Measurements from ENCODE around the gene PSMB7.

Gene PSMB7

GRCh38 chr9:124443625-124444024 lies 28.4 kb upstream of the PSMB7 start:
- H3K4me3 ChIP-seq (ENCODE audit: control insufficient read depth, low read depth, low read length): no peak overlapping the region
- TF ChIP-seq CTCF (conservative IDR thresholded peaks at IDR 0.05; ENCODE audit: control insufficient read depth, insufficient read depth, low read depth, low read length): no peak
- DNase-seq (ENCODE audit: low read depth): no peak

DNA sequence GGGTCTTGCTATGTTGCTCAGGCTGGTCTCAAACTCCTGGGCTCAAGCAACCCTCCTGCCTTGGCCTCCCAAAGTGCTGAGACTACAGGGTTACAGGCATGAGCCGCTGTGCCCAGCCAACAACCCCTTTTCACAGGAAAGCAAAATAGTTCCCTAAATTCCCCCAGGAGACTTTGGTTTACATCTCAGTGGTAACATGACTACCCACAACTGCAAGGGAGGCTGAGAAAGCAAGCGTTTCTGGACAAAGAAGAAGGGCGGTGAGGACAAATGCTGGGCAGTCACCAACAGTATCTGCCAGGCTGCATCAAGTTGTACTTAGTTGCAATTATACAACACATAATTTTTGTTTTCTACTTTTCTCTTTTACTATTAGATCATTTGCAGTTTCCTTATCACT lies 27.6 kb upstream of the PSMB7 start:
- DNase-seq (ENCODE audit: low read depth): no peak
- TF ChIP-seq CTCF (conservative IDR thresholded peaks at IDR 0.05; ENCODE audit: control insufficient read depth, insufficient read depth, low read depth, low read length): no peak
- no peak overlapping the region for H3K4me3 ChIP-seq (ENCODE audit: control insufficient read depth, low read depth, low read length)

DNA sequence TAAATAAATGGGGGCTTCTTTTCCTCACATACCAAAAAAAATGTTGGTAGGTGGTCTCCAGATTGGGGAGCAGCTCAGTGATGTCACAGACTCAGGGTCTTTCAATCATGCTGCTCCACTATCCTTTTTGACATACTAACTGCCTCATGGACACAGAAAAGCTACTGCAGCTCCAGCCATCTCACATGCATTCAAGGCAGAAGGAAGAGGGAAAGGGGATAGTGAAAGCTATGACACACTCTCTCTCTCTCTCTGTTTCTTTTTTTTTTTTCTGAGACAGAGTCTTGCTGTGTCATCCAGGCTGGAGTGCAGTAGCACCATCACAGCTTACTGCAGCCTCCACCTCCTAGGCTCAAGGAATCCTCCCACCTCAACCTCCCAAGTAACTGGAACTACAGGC lies 27.1 kb upstream of the PSMB7 start:
- no peak for DNase-seq (ENCODE audit: low read depth)
- H3K4me3 ChIP-seq (ENCODE audit: control insufficient read depth, low read depth, low read length): no peak overlapping the region
- no peak for TF ChIP-seq CTCF (conservative IDR thresholded peaks at IDR 0.05; ENCODE audit: control insufficient read depth, insufficient read depth, low read depth, low read length)

DNA sequence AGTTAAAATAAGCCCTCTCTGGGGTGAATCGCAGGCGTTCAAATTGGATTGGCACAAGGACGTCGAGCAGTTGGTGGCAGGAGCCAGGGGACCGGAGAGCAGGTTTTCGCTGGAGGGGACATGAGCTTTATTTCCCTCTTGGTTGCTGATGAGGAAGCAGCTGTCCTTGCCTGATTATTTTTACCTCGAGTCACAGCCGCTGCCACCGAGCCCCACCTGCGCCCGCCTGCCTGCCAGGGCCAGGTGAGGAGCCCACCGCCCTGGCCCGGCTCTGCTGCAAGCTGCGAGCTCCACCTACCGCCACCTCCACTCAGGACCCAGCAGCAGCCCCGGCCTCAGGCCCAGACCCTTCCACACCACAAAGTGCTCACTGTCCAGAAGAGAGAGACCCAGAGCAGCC lies 26.0 kb upstream of the PSMB7 start:
- no peak for TF ChIP-seq CTCF (conservative IDR thresholded peaks at IDR 0.05; ENCODE audit: control insufficient read depth, insufficient read depth, low read depth, low read length)
- DNase-seq (ENCODE audit: low read depth): no peak
- no peak overlapping the region for H3K4me3 ChIP-seq (ENCODE audit: control insufficient read depth, low read depth, low read length)

DNA sequence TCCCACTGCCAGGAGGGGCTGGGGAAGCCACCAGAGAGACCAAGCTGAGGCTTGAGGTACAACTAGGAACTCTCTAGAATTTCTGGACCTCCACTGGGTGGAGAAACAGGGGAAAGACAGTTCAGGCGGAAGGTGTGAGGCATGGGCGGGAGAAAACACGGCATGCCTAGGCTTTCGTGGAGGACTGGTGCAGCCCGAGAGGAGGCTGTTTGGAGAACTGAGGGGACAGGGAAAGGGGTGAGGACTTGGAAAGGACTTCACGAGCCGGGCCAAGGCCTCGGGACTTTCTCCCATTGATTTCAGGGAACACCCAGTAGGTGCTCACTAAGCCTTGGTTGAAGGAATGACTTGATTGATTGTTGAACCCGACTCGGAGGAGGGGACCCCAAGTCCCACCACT lies 25.5 kb upstream of the PSMB7 start:
- DNase-seq (ENCODE audit: low read depth): no peak
- no peak overlapping the region for H3K4me3 ChIP-seq (ENCODE audit: control insufficient read depth, low read depth, low read length)
- TF ChIP-seq CTCF (conservative IDR thresholded peaks at IDR 0.05; ENCODE audit: control insufficient read depth, insufficient read depth, low read depth, low read length): no peak

DNA sequence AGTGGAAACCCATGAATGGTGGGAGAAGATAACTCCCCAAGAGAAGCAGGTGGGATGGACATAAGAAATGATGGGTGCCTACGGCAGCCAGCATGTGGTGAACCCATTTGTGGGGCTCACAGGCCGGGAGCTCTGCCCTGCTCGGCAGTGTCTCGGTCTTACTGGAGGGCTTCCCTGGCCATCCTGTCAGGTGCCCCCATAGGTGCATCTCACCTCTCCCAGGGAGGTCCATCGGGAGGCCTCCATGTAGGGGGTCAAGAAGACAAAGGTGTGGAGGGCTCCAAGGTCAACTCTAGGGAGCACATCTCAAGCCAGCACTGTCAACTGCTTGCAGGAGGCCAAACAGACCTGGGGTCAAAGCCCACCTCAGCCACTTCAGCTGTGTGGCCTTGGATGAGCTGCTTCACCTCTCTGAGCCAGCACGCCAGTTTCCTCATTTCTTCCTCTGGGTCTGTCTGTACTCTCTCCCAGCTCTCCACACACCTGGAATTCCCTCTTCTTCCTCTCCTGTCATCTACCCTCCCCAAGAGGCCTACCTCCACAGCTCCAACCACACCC lies 24.5 kb upstream of the PSMB7 start:
- DNase-seq (ENCODE audit: low read depth): no peak
- H3K4me3 ChIP-seq (ENCODE audit: control insufficient read depth, low read depth, low read length): no peak overlapping the region
- TF ChIP-seq CTCF (conservative IDR thresholded peaks at IDR 0.05; ENCODE audit: control insufficient read depth, insufficient read depth, low read depth, low read length): no peak

GRCh38 chr9:124439086-124439485 lies 23.8 kb upstream of the PSMB7 start:
- no peak for TF ChIP-seq CTCF (conservative IDR thresholded peaks at IDR 0.05; ENCODE audit: control insufficient read depth, insufficient read depth, low read depth, low read length)
- H3K4me3 ChIP-seq (ENCODE audit: control insufficient read depth, low read depth, low read length): no peak overlapping the region
- DNase-seq (ENCODE audit: low read depth): no peak
